Chondrocyte (in vitro differentiated cells): ENCODE measurements around the gene RNF157. TPM values are rescaled to one million over a fixed set of nuclear protein-coding genes. Genes with fewer than 3 reads are reported as not detected.
"Not testable (repeated sequence)": the region's sequence is repeated elsewhere in the genome, so short reads cannot be mapped to it uniquely, and the experiment has no call there.

Experiments
- DNase-seq: peaks from one replicate; pipeline ENCODE4 v3.0.0; 2021; ENCODE audit warnings: mixed read lengths, low spot score
- H3K27ac Mint-ChIP-seq: one replicate; pipeline ENCODE4 v1.8.0; 2021; ENCODE audit warnings: mild to moderate bottlenecking, moderate library complexity, mixed read lengths; ENCODE audit not compliant: unreplicated experiment
- H3K27me3 Mint-ChIP-seq: 2 replicates; pipeline ENCODE4 v1.8.0; 2021; ENCODE audit warnings: low read depth, mixed read lengths
- H3K36me3 Mint-ChIP-seq: 2 replicates; pipeline ENCODE4 v1.8.0; 2021; ENCODE audit warnings: low read depth, mixed read lengths
- H3K4me1 Mint-ChIP-seq: 2 replicates; pipeline ENCODE4 v1.8.0; 2021; ENCODE audit warnings: low read depth, mild to moderate bottlenecking, mixed read lengths
- H3K4me3 Mint-ChIP-seq: one replicate; pipeline ENCODE4 v1.8.0; 2021; ENCODE audit warnings: mild to moderate bottlenecking, moderate library complexity, mixed read lengths; ENCODE audit not compliant: unreplicated experiment
- H3K9me3 Mint-ChIP-seq: 2 replicates; pipeline ENCODE4 v1.8.0; 2021; ENCODE audit warnings: low read depth, mixed read lengths
- total RNA-seq: library from RNA; stranded (reverse); gene quantifications from 3 replicates; pipeline ENCODE4 v1.2.1, GENCODE V29; 2021
- TF ChIP-seq, protein P1 (sequence below): fragments of 200-600 bp; sonication (generic); IDR thresholded peaks from 2 replicates; pipeline ENCODE4 v1.5.0; 2021; ENCODE audit warnings: antibody characterized with exemption, mild to moderate bottlenecking, moderate library complexity

RNF157 gene
- total RNA-seq, 1 donor from 2014 or later: 1.5 TPM

DNA sequence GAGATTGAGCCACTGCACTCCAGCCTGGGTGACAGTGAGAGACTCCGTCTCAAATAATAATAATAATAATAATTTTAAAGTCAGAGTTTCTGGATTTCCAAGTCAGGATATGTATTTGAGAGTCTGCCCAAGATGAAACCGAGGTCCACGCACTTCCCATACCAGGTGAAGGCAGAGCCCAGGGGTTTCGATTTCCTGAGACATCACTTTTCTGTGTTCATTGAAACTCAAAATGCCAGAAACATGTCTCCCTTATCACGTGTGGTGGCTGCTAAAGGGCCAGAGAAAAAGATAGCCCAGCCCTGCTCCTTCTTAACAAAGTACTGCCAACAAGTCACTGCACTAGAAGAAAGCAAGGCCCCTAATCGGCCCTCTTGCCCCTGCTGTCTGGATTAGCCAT, 9.8 kb upstream of the RNF157 start:
- peaks cover 6% of the 10 kb centered on the region for H3K27me3 Mint-ChIP-seq
- TF ChIP-seq, protein P1, sequence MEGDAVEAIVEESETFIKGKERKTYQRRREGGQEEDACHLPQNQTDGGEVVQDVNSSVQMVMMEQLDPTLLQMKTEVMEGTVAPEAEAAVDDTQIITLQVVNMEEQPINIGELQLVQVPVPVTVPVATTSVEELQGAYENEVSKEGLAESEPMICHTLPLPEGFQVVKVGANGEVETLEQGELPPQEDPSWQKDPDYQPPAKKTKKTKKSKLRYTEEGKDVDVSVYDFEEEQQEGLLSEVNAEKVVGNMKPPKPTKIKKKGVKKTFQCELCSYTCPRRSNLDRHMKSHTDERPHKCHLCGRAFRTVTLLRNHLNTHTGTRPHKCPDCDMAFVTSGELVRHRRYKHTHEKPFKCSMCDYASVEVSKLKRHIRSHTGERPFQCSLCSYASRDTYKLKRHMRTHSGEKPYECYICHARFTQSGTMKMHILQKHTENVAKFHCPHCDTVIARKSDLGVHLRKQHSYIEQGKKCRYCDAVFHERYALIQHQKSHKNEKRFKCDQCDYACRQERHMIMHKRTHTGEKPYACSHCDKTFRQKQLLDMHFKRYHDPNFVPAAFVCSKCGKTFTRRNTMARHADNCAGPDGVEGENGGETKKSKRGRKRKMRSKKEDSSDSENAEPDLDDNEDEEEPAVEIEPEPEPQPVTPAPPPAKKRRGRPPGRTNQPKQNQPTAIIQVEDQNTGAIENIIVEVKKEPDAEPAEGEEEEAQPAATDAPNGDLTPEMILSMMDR: no peak

DNA sequence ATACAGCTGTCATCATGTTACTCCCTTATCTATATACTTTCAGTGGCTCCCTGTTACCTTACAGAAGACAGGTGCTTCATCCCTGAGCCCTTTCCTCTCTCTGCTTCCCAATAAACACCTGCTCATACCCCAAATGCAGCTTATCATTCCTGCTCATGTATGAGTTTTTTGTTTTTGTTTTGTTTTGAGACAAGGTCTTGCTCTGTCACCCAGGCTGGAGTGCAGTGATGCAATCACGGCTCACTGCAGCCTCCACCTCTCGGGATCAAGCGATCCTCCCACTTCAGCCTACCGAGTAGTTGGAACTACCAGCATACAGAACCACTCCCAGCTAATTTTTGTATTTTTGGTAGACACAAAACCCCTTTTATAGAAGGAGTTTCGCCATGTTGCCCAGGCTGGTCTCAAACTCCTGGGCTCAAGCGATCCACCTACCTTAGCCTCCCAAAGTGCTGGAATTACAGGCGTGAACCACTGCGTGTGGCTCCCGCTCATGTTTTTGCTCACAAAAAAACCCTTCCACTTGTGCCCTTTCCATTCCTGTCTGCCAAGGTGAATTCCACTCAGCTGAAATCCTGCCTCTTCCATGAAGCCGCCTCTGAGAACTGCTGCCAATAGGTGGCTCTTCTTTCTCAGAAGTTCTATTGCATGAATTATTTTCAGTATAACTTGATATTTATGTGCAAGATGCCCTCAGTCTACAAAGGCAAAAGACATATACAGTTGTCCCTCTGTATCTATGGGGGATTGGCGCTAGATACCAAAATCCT, 7.9 kb upstream of the RNF157 start:
- TF ChIP-seq, protein P1: peak; percentile 49
- H3K4me3 Mint-ChIP-seq: no peak overlapping the region
- H3K27me3 Mint-ChIP-seq: peaks cover 12% of the 10 kb centered on the region
- peaks cover 17% of the 10 kb centered on the region for H3K4me1 Mint-ChIP-seq
- no peaks in the 10 kb centered on the region for H3K9me3 Mint-ChIP-seq
- DNase-seq: peak; percentile 21
- H3K27ac Mint-ChIP-seq: no peak overlapping the region
- H3K36me3 Mint-ChIP-seq: no peaks in the 10 kb centered on the region

More for the DNA sequence above, 9.8 kb upstream of the RNF157 start:
- Mint-ChIP-seq H3K4me1 (peaks cover 17% of the 10 kb centered on the region), H3K27ac (no peak overlapping the region), H3K36me3 (no peaks in the 10 kb centered on the region), H3K4me3 (no peak overlapping the region), H3K9me3 (no peaks in the 10 kb centered on the region)
- peak; percentile 17 for DNase-seq

DNA sequence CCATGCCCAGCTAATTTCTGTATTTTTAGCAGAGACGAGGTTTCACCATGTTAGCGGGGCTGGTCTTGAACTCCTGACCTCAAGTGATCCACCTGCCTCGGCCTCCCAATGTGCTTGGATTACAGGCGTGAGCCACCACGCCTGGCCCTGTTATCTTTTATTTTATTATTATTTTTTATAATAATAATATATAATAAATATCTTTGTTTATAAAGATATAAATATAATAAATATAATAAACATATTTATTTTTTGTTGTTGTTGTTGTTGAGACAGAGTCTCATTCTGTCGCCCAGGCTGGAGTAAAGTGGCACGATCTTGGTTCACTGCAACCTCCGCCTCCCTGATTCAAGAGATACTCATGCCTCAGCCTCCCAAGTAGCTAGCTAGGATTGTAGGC, 7.0 kb upstream of the RNF157 start:
- Mint-ChIP-seq H3K27ac (no peak overlapping the region), H3K9me3 (no peaks in the 10 kb centered on the region), H3K27me3 (peaks cover 17% of the 10 kb centered on the region), H3K4me1 (peaks cover 12% of the 10 kb centered on the region), H3K36me3 (no peaks in the 10 kb centered on the region), H3K4me3 (no peak overlapping the region)
- peak; percentile 9 for DNase-seq
- TF ChIP-seq, protein P1: no peak

DNA sequence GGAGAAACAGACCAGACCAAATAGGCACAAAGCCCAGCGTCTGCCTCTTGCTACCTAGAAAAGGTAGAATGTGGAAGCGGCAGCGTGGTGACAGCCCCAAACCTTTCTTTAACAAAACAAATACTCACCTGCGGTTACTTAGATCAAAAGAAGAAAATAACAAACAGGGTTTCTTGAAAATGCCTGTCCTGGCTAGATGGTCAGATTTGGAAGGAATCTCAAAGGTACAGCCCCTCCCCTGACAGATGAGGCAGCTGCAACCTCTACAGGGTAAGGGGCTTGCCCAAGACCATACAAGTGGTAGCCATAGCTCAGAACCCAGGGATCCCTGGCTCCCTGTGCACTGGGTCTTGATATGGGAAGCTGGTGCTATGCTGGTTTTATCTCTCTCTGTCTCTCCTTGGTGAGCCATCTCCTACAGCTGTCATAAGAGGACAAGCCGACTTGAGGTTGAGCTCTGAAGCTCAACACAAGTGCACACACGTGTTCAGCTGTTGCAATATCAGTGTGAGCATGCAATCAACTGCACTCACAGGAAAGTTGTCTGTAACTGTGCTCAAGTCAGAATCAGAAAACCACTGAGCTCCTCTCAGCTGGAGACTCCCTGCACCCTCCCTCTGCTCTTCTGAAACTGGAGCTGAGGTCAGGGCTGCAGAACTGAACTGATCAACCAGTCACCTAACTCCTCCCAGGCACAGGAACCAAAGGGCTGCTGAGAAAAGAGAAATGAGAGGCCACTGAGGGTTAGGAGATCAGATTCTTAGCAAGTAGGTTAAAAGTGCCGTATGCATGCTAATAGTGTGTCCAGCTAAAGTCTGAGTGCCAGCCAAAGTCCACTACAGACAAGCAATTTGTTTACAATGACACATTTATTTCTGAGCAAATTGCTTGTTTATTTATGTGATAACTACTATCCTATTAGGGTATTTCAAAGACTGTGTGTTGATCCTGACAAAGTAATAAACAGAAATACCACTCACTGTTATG, 6.1 kb upstream of the RNF157 start:
- TF ChIP-seq, protein P1: no peak
- no peak overlapping the region for H3K4me3 Mint-ChIP-seq
- no peaks in the 10 kb centered on the region for H3K9me3 Mint-ChIP-seq
- no peaks in the 10 kb centered on the region for H3K36me3 Mint-ChIP-seq
- peak; percentile 9 for DNase-seq
- H3K27ac Mint-ChIP-seq: peak overlapping the region; percentile 61
- peaks cover 19% of the 10 kb centered on the region for H3K27me3 Mint-ChIP-seq
- H3K4me1 Mint-ChIP-seq: peaks cover 7% of the 10 kb centered on the region

DNA sequence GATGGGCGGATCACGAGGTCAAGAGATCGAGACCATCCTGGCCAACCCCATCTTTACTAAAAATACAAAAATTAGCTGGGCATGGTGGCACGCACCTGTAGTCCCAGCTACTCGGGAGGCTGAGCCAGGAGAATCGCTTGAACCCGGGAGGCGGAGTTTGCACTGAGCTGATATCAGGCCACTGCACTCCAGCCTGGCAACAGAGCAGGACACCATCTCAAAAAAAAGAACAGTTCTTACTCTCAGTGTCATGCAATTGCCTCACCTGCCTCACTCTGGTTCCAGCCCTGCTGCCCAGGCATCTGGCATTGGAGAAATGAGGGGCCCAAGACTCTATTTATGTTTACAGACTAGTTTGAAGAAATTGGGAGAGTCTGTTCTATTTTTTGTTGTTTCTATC, 4.4 kb upstream of the RNF157 start:
- H3K9me3 Mint-ChIP-seq, H3K4me3 Mint-ChIP-seq, DNase-seq, H3K36me3 Mint-ChIP-seq, H3K27ac Mint-ChIP-seq: not testable (repeated sequence)
- Mint-ChIP-seq H3K27me3 (peaks cover 20% of the 10 kb centered on the region), H3K4me1 (peaks cover 13% of the 10 kb centered on the region)
